Bronchial epithelial cell (primary cell): Measurements from ENCODE around the gene ADAM15. TPM values are rescaled to one million over a fixed set of nuclear protein-coding genes. Genes with fewer than 3 reads are reported as not detected.

Experiments
- DNase-seq: peaks from one replicate; pipeline ENCODE4 v3.0.0-alpha.2; 2010; ENCODE audit warnings: low read depth
- FAIRE-seq: peaks from 2 replicates; lab custom pipeline; 2011; peaks lifted over from hg19 to GRCh38; lab: Jason Lieb, UNC
- H3K27me3 ChIP-seq: 2 replicates; pipeline ENCODE4 v1.5.1; 2011; ENCODE audit warnings: low read length; ENCODE audit not compliant: control insufficient read depth, insufficient read depth
- H3K36me3 ChIP-seq: 2 replicates; pipeline ENCODE4 v1.5.1; 2011; ENCODE audit warnings: low read length; ENCODE audit not compliant: control insufficient read depth, insufficient read depth
- H3K4me3 ChIP-seq: 2 replicates; pipeline ENCODE4 v1.5.1; 2011; ENCODE audit warnings: mild to moderate bottlenecking, low read depth, low read length, control low read depth
- CTCF ChIP-seq: IDR thresholded peaks from 2 replicates; pipeline ENCODE4 v1.5.1; 2011; ENCODE audit warnings: mild to moderate bottlenecking, moderate library complexity, low read length, control low read depth, inconsistent platforms; ENCODE audit not compliant: insufficient read depth, severe bottlenecking
- total RNA-seq: library from RNA; depleted of rRNA; stranded (reverse); fragments of >200 nt; gene quantifications from 2 replicates; pipeline ENCODE4 v1.2.1, GENCODE V29; 2014

The ADAM15 gene
- total RNA-seq, 1 donor from 2014 or later: 181 TPM

DNA sequence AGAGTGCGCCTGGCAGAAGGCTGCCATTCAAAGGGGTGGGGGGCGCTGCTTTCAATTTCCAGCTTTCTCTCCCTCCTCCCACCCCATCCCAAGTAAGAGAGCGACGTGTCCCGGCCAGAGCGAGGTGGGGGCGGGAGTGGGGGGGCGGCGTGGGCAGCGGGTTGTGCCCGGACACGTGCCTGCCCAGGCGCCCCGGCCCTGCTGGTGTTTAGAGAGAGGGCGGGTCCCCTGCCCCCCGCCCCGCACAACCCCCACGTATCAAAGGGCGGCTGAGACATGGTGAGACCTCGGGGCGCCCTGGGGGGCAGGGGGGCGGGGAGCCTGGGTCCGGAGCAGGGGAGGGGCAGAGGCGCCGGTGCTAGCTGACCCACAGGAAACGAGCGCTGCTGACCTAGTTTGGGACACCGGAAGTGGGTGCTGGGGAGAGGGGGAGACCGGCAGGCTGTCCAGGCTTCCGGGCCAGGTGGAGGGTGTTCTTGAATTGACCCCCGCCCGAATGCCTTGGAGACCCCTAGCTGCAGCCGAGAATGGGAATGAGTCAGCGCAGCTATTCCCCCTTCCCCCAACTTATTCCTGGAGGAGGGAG is 47.3 kb upstream of the ADAM15 start:
- Histone ChIP-seq H3K27me3 (no peaks in the 10 kb centered on the region), H3K36me3 (peaks cover 25% of the 10 kb centered on the region), H3K4me3 (peak overlapping the region; percentile 96)
- FAIRE-seq (no peak), DNase-seq (no peak)
- no peak for TF ChIP-seq CTCF

DNA sequence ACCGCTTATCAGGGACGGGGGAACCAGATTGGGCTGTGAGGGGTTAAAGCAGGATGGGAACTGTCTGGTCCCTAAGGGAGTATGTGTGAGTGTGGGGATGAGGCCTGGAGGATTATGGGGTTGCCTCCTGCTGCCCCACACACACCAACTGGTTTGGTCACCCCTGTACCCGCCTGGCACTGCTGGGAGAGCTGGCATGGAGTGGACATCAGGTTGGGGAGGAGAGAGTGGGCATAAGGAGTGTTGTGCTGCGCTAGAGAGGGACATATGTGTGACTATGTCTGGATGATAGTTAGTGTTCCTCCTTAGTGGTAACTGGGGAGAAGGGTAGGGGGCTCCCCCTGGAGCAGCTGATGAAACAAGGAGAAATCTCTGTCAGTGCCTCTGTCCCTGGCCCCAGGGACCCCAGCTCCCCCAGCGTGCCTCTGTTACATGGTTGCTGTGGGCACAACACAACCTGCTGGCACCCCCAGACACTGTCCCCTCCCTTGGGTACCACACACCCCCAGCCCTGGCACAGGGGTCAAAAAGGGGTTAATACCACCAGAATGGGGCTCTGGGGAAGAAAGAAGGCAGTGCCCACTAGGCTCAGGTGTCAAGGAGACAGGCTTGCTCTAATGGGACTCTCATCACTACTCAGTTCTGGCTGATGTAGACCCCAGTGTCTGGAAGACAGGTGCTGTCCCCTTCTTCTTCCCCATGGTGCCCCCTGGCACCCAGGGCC is 46.6 kb upstream of the ADAM15 start:
- Histone ChIP-seq H3K4me3 (peak overlapping the region; percentile 96), H3K36me3 (peaks cover 28% of the 10 kb centered on the region), H3K27me3 (no peaks in the 10 kb centered on the region)
- DNase-seq: no peak
- no peak for TF ChIP-seq CTCF
- FAIRE-seq: no peak

GRCh38 chr1:155005076-155006011 is 45.8 kb upstream of the ADAM15 start:
- FAIRE-seq (no peak), DNase-seq (peak; percentile 75)
- no peak for TF ChIP-seq CTCF
- peaks cover 34% of the 10 kb centered on the region for H3K36me3 ChIP-seq
- H3K4me3 ChIP-seq: peak overlapping the region; percentile 96
- no peaks in the 10 kb centered on the region for H3K27me3 ChIP-seq

- H3K4me3 ChIP-seq: no peak overlapping the region
- FAIRE-seq (no peak), DNase-seq (no peak)
- H3K27me3 ChIP-seq: no peaks in the 10 kb centered on the region
- H3K36me3 ChIP-seq: peaks cover 39% of the 10 kb centered on the region
- TF ChIP-seq CTCF: no peak
Observed at GRCh38 chr1:155006601-155007101, 44.5 kb upstream of the ADAM15 start.

- Histone ChIP-seq H3K4me3 (peak overlapping the region; percentile 35), H3K27me3 (no peaks in the 10 kb centered on the region), H3K36me3 (peaks cover 44% of the 10 kb centered on the region)
- DNase-seq (no peak), FAIRE-seq (no peak)
- no peak for TF ChIP-seq CTCF
Observed at GRCh38 chr1:155007251-155007828, 43.8 kb upstream of the ADAM15 start.
